ENCODE results near the gene SECISBP2L.

Gene SECISBP2L

GRCh38 chr15:48939648-48940047 is 106.6 kb downstream of the SECISBP2L start:
- Mint-ChIP-seq H3K4me1 (no peaks in the 10 kb centered on the region), H3K27me3 (ENCODE audit: low read depth, poor library complexity) (peaks cover 21% of the 10 kb centered on the region), H3K27ac (no peak overlapping the region), H3K36me3 (ENCODE audit: low read depth) (no peaks in the 10 kb centered on the region), H3K9me3 (no peaks in the 10 kb centered on the region), H3K4me3 (no peak overlapping the region)
- no peak for DNase-seq
- no peak for TF ChIP-seq CTCF (IDR thresholded peaks at IDR 0.05)
